HG02763 (cell line): ENCODE measurements around the gene ZNF628.

Experiments used
- ATAC-seq: cut with Tn5 transposase; IDR thresholded peaks from one replicate; pipeline ENCODE4 v1.9.1; 2021; ENCODE audit warnings: mild to moderate bottlenecking, moderate library complexity; ENCODE audit not compliant: unreplicated experiment

The ZNF628 gene

GRCh38 chr19:55483706-55484592, 7.5 kb downstream of the ZNF628 start:
- no peak for ATAC-seq

GRCh38 chr19:55484593-55485438, 8.4 kb downstream of the ZNF628 start, which contains the start of gene NAT14:
Gene NAT14 (plus strand): TSS chr19:55485188. CDS start chr19:55485709, 521 bp downstream.
- no peak for ATAC-seq

- no peak for ATAC-seq
Measured at GRCh38 chr19:55485439-55486011, 9.1 kb downstream of the ZNF628 start.

- ATAC-seq: no peak
Measured at GRCh38 chr19:55486043-55486970, 9.9 kb downstream of the ZNF628 start.

GRCh38 chr19:55486971-55487923, 10.8 kb downstream of the ZNF628 start:
- ATAC-seq: no peak

- ATAC-seq: no peak
Measured at GRCh38 chr19:55487924-55488687, 11.7 kb downstream of the ZNF628 start, which contains the start of gene SSC5D. Gene SSC5D (plus strand): TSS chr19:55488436. CDS start chr19:55488590, 154 bp downstream.

GRCh38 chr19:55488986-55489710, 12.7 kb downstream of the ZNF628 start:
- no peak for ATAC-seq

GRCh38 chr19:55489711-55490477, 13.5 kb downstream of the ZNF628 start:
- no peak for ATAC-seq

GRCh38 chr19:55490478-55491432, 14.3 kb downstream of the ZNF628 start:
- ATAC-seq: no peak

- no peak for ATAC-seq
Measured at GRCh38 chr19:55491546-55492360, 15.3 kb downstream of the ZNF628 start.

- no peak for ATAC-seq
Measured at GRCh38 chr19:55492362-55492944, 16.0 kb downstream of the ZNF628 start.

- ATAC-seq: no peak
Measured at GRCh38 chr19:55493052-55493644, 16.7 kb downstream of the ZNF628 start.

GRCh38 chr19:55493645-55494171, 17.3 kb downstream of the ZNF628 start:
- ATAC-seq: no peak
